HepG2 (cell line): ENCODE measurements around the gene OR6X1. TPM values are rescaled to one million over a fixed set of nuclear protein-coding genes. Genes with fewer than 3 reads are reported as not detected.

Experiments
- ATAC-seq: fragments of 200-7000 bp; cut with Tn5 transposase; 3 replicates; pipeline ENCODE4 v1.9.1; 2020; ENCODE audit warnings: mild to moderate bottlenecking, moderate library complexity
- BruUV-seq: library from RNA; stranded (reverse); fragments of 400-500 nt; replicated peaks from 2 replicates; lab custom pipeline; 2021; lab: Mats Ljungman, UMichigan
- CTCF ChIA-PET: fragments of 300-600 bp; formaldehyde crosslinking; extraction: SDS; loops from one replicate; lab custom pipeline; 2021; ENCODE audit warnings: low total read pairs, inconsistent platforms, low intra/inter-chr PET ratio; lab: Yijun Ruan, JAX
- POLR2A ChIA-PET: fragments of 350-600 bp; sonication (Branson Sonifier 250); formaldehyde crosslinking; loops from one replicate; lab custom pipeline; 2020; ENCODE audit warnings: antibody characterized with exemption, inconsistent platforms; lab: Yijun Ruan, JAX
- DNase-seq: peaks from one replicate; pipeline ENCODE4 v3.0.0-alpha.2; 2015; ENCODE audit warnings: low spot score
- FAIRE-seq: peaks from 3 replicates; lab custom pipeline; 2011; peaks lifted over from hg19 to GRCh38; lab: Jason Lieb, UNC
- H2AFZ ChIP-seq: one replicate; pipeline ENCODE4 v1.6.1; 2011; ENCODE audit warnings: low read length, inconsistent platforms
- H3K27ac ChIP-seq: fragments of 300-600 bp; 3 replicates; pipeline ENCODE4 v1.8.0; 2011; ENCODE audit warnings: mixed run types, mild to moderate bottlenecking, mixed read lengths, low read length, inconsistent platforms; ENCODE audit not compliant: insufficient read depth; ENCODE audit errors: extremely low read length
- H3K27me3 ChIP-seq, 2 experiments: fragments of 200-600 bp in 1 of 2; 2 replicates in 1 of 2; 3 replicates in 1 of 2; pipeline versions ENCODE4 v1.6.0 to v1.8.0; 2011; ENCODE audit warnings: low read length in 2 of 2, mild to moderate bottlenecking in 2 of 2, moderate library complexity in 2 of 2, inconsistent platforms in 1 of 2; ENCODE audit not compliant: insufficient read depth in 2 of 2, control insufficient read depth in 1 of 2
- H3K36me3 ChIP-seq, 2 experiments: fragments of 200-600 bp in 1 of 2; replicated peaks in 1 of 2; 2 replicates in 1 of 2; 3 replicates in 1 of 2; pipeline versions ENCODE4 v1.5.1 to v1.8.0; 2011; ENCODE audit warnings: low read length in 2 of 2, inconsistent platforms in 1 of 2; ENCODE audit not compliant: insufficient read depth in 2 of 2, control insufficient read depth in 1 of 2
- H3K4me1 ChIP-seq: 2 replicates; pipeline ENCODE4 v1.5.1; 2012; ENCODE audit warnings: low read length, inconsistent platforms; ENCODE audit not compliant: insufficient read depth
- H3K4me2 ChIP-seq: 2 replicates; pipeline ENCODE4 v1.6.0; 2011; ENCODE audit warnings: low read depth, low read length, inconsistent platforms
- H3K4me3 ChIP-seq, 3 experiments: fragments of 200-600 bp in 1 of 3; sonication (generic), shearing (Covaris generic) in 1 of 3; replicated peaks in 1 of 3; 2 replicates each; pipeline ENCODE4 v1.5.1; 2011 to 2016; ENCODE audit warnings: low read length in 3 of 3, inconsistent platforms in 2 of 3, low read depth in 2 of 3, mild to moderate bottlenecking in 2 of 3, control low read depth in 1 of 3, mixed read lengths in 1 of 3; ENCODE audit not compliant: insufficient read depth in 1 of 3
- H3K79me2 ChIP-seq: one replicate; pipeline ENCODE4 v1.6.1; 2011; ENCODE audit warnings: low read length, inconsistent platforms; ENCODE audit not compliant: insufficient read depth
- H3K9ac ChIP-seq: 2 replicates; pipeline ENCODE4 v1.6.0; 2011; ENCODE audit warnings: mild to moderate bottlenecking, low read depth, low read length, inconsistent platforms; ENCODE audit not compliant: insufficient read depth
- H3K9me3 ChIP-seq: 2 replicates; pipeline ENCODE4 v1.5.1; 2012; ENCODE audit warnings: mild to moderate bottlenecking, low read length
- H4K20me1 ChIP-seq: 2 replicates; pipeline ENCODE4 v1.6.0; 2011; ENCODE audit warnings: inconsistent platforms, mild to moderate bottlenecking, low read length, moderate library complexity; ENCODE audit not compliant: insufficient read depth
- HIVEP1 ChIP-seq: sonication (generic); formaldehyde crosslinking; IDR thresholded peaks from 2 replicates; pipeline ENCODE4 v1.4.0; 2020; ENCODE audit warnings: mild to moderate bottlenecking, missing genetic modification reagents
- POLR2AphosphoS5 ChIP-seq: IDR thresholded peaks from 2 replicates; pipeline ENCODE4 v1.6.1; 2012; ENCODE audit warnings: low read depth, low read length
- SNAPC2 ChIP-seq: sonication (generic); formaldehyde crosslinking; IDR thresholded peaks from 2 replicates; pipeline ENCODE4 v1.8.1; 2022; ENCODE audit warnings: mild to moderate bottlenecking, missing genetic modification reagents
- TEAD2 ChIP-seq: sonication (generic); formaldehyde crosslinking; IDR thresholded peaks from 2 replicates; pipeline ENCODE4 v1.9.0; 2021; ENCODE audit warnings: missing genetic modification reagents
- ZNF101 ChIP-seq: sonication (generic); formaldehyde crosslinking; IDR thresholded peaks from 2 replicates; pipeline ENCODE4 v1.4.0; 2020; ENCODE audit warnings: mild to moderate bottlenecking, low read depth, missing genetic modification reagents, borderline replicate concordance
- WGBS: methylation state at CpG from one replicate; pipeline ENCODE4 v1.1.6; 2017; ENCODE audit warnings: low lambda C conversion rate; 5-methylcytosine and 5-hydroxymethylcytosine counted together
- in situ Hi-C: cut with HindIII; loops from 2 replicates; pipeline ENCODE4 v1.10.0; 2017; ENCODE audit warnings: low pct_unique_long_range_greater_than_20kb; ENCODE audit not compliant: extremely low pct_ligation_motif_present
- intact Hi-C: fragments of 100-400 bp; cut with micrococcal nuclease; formaldehyde crosslinking; loops from one replicate; pipeline ENCODE4 v1.10.0; 2022; ENCODE audit not compliant: unreplicated experiment
- polyA plus RNA-seq, 8 experiments: library from polyadenylated mRNA; depleted of rRNA in 3 of 8; stranded (reverse) in 7 of 8; unstranded in 1 of 8; fragments of >200 nt; fragmentation: Illumina TruSeq in 4 of 8; extraction: Trizol in 4 of 8; gene quantifications; 2 replicates each; pipeline versions ENCODE4 v1.2.1 to v1.2.3, GENCODE V29; 2011 to 2016; ENCODE audit warnings: low read depth in 4 of 8, missing spikeins in 1 of 8, mixed read lengths in 1 of 8; ENCODE audit not compliant: insufficient read depth in 1 of 8
- total RNA-seq, 5 experiments: library from RNA; depleted of rRNA; stranded (reverse); fragments of >200 nt; fragmentation: Illumina TruSeq; extraction: Trizol; gene quantifications; 2 replicates each; pipeline ENCODE4 v1.2.3, GENCODE V29; 2016; ENCODE audit warnings: low read depth in 1 of 5
- TF ChIP-seq, protein P1 (sequence below): sonication (generic); formaldehyde crosslinking; IDR thresholded peaks from 2 replicates; pipeline ENCODE4 v1.5.0; 2020; ENCODE audit warnings: missing genetic modification reagents

Gene OR6X1
- total and polyA plus RNA-seq, 2 of the 13 experiments (the other 11 are each of a cell fraction or from before 2014, with no cell fraction given) = not detected

DNA sequence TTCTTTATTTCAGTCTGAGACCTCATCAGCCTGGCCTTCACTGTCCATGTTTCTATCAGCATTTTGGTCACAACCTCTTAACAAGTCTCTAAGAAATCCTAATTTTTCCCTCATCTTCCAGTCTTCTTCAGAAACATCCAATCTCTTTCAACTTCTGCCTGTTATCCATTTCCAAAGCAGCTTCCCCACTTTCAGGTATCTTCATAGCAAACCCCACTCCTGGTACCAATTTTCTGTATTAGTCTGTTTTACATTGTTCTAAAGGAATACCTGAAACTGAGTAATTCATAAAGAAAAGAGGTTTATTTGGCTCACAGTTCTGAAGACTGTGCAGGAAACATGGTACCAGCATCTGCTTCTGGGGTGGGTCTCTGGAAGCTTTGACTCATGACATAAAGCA, 8.1 kb upstream of the OR6X1 start:
- FAIRE-seq = no peak

DNA sequence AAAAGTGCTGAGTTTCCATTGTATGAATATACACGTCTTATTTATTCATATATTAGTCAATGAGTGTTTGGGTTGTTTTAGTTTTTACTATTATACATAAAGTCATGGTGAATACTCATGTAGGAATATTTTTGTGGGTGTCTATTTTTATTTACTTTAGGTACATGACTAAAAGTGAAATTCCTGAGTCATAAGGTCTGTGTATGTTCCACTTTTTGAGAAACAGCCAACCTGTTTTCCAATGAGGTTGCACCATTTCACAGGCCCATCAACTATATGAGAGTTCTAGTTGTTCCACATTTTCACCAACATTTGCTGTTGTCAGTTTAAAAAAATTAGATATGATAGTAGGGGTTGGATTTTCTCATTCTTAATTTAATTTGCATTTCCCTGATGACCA, 6.6 kb upstream of the OR6X1 start:
- no TSS peak for BruUV-seq

More for the DNA sequence above, 8.1 kb upstream of the OR6X1 start:
- intact Hi-C loops (no loop called here), in situ Hi-C loops (no loop called here)
- no peak overlapping the region for H3K27ac ChIP-seq
- no peak overlapping the region for H3K9ac ChIP-seq
- ChIA-PET POLR2A (no interaction called here), CTCF (no interaction called here)
- H3K4me3 ChIP-seq = no peak overlapping the region
- TF ChIP-seq ZNF101 (CRISPR knock-in tag) (no peak), HIVEP1 (CRISPR knock-in tag) (no peak)
- H3K4me2 ChIP-seq = no peak overlapping the region
- BruUV-seq = no TSS peak
- H2AFZ ChIP-seq = no peak overlapping the region
- H3K79me2 ChIP-seq = no peaks in the 10 kb centered on the region
- H3K9me3 ChIP-seq = peaks cover 14% of the 10 kb centered on the region
- no peaks in the 10 kb centered on the region for H3K4me1 ChIP-seq
- no peak for ATAC-seq
- no peaks in the 10 kb centered on the region for H4K20me1 ChIP-seq
- H3K36me3 ChIP-seq = no peaks in the 10 kb centered on the region
- H3K27me3 ChIP-seq = no peaks in the 10 kb centered on the region
- DNase-seq = no peak

More for the DNA sequence above, 6.6 kb upstream of the OR6X1 start:
- Histone ChIP-seq H3K9ac (no peak overlapping the region), H4K20me1 (no peaks in the 10 kb centered on the region), H3K4me1 (no peaks in the 10 kb centered on the region), H3K27me3 (no peaks in the 10 kb centered on the region), H3K27ac (no peak overlapping the region), H3K36me3 (no peaks in the 10 kb centered on the region), H2AFZ (no peak overlapping the region), H3K4me2 (no peak overlapping the region), H3K4me3 (no peak overlapping the region), H3K9me3 (peaks cover 14% of the 10 kb centered on the region), H3K79me2 (no peaks in the 10 kb centered on the region)
- in situ Hi-C loops (no loop called here), intact Hi-C loops (no loop called here)
- ChIA-PET CTCF (no interaction called here), POLR2A (no interaction called here)
- FAIRE-seq (no peak), ATAC-seq (no peak), DNase-seq (no peak)
- TF ChIP-seq TEAD2 (CRISPR knock-in tag) (no peak), POLR2AphosphoS5 (no peak), SNAPC2 (no peak)
- TF ChIP-seq, protein P1, sequence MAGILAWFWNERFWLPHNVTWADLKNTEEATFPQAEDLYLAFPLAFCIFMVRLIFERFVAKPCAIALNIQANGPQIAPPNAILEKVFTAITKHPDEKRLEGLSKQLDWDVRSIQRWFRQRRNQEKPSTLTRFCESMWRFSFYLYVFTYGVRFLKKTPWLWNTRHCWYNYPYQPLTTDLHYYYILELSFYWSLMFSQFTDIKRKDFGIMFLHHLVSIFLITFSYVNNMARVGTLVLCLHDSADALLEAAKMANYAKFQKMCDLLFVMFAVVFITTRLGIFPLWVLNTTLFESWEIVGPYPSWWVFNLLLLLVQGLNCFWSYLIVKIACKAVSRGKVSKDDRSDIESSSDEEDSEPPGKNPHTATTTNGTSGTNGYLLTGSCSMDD = no peak
- 3% methylated on average over 1 of the region's 1 CpG for WGBS
